GM21526 (cell line): ENCODE measurements around the gene TBC1D21.
"Not testable (repeated sequence)": the region's sequence is repeated elsewhere in the genome, so short reads cannot be mapped to it uniquely, and the experiment has no call there.

Experiments used
- ATAC-seq: cut with Tn5 transposase; IDR thresholded peaks from one replicate; pipeline ENCODE4 v1.9.1; 2021; ENCODE audit warnings: moderate library complexity; ENCODE audit not compliant: unreplicated experiment, low FRiP score

TBC1D21 gene

GRCh38 chr15:73926219-73927002 is 53.0 kb downstream of the TBC1D21 start, which contains the start of gene LOXL1:
Gene LOXL1, plus strand, starts transcription at chr15:73926462. Its CDS starts 322 bp downstream, at chr15:73926784.
- ATAC-seq, result no peak

GRCh38 chr15:73927003-73927475 is 53.7 kb downstream of the TBC1D21 start:
- no peak for ATAC-seq

GRCh38 chr15:73927476-73928240 is 54.3 kb downstream of the TBC1D21 start:
- ATAC-seq, result no peak

GRCh38 chr15:73928241-73928579 is 54.8 kb downstream of the TBC1D21 start:
- no peak for ATAC-seq

- no peak for ATAC-seq
Observed at GRCh38 chr15:73928971-73929627, 55.7 kb downstream of the TBC1D21 start.

- ATAC-seq, result no peak
Observed at GRCh38 chr15:73930371-73930770, 57.0 kb downstream of the TBC1D21 start.

DNA sequence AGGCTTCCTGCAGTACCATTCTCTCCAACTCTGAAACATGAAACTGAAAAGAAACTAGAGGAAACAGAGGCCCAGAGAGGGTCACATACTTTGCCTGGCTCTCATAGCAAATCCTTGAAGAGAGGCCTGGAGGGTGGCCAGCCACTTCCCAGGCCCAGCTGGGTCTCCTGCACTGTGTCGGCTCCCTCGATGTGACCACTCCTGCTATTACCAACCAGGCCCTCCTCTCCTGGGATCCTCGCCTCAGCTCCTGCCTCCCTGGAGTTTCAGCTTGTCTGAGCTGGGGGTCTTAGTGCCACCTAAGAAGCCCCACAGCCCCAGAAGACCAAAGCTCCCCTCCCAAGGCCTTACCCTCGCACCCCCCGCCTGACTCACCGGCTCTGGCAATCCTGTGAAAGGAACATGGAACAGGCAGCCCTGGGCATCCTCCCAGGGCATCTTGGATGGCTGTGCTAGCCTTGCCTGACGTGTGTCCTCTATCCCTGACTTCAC is 57.5 kb downstream of the TBC1D21 start:
- no peak for ATAC-seq

DNA sequence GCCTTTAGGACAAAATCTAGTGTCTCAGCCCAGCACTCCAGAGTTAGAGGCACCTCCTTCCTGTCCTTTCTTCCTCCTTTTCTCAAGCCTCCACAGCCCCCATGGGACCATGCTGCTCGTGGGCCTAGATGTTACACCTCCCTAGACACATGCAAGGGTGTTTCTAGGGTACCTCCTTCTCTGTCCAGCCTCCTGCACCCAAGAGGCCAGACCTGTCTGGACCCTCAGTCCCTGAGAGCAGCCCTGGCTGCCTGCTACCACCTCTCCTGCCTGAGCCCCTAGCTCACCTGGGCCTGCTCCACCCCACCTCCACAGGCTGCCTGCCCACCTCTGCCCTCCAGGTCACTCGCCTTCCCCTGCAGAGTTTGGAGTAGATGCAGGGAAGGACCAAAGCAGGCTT is 58.1 kb downstream of the TBC1D21 start:
- ATAC-seq, result no peak

GRCh38 chr15:73932381-73933191 is 59.2 kb downstream of the TBC1D21 start:
- no peak for ATAC-seq

- ATAC-seq, result no peak
Observed at GRCh38 chr15:73934281-73934680, 60.9 kb downstream of the TBC1D21 start.

GRCh38 chr15:73935547-73935946 is 62.2 kb downstream of the TBC1D21 start:
- ATAC-seq, result no peak

DNA sequence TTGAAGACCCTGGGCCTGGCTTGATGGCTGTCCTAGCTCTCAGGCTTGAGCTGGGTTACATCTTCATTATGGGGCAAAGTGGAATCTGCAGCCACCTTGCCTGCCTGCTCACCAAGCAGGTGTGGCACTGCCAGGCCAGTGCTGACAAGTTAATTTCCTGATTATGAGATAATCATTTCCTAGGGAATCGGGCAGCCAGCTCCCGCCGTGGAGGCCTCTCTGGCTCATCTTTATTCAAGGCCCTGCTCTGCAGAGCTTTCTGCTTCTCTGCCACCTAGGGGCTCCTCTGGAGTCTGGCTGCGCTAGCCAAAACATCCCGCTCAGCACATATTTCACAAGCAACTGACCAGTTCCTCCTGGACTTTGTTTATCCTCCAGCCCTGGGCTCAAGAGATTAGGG is 62.8 kb downstream of the TBC1D21 start:
- no peak for ATAC-seq

DNA sequence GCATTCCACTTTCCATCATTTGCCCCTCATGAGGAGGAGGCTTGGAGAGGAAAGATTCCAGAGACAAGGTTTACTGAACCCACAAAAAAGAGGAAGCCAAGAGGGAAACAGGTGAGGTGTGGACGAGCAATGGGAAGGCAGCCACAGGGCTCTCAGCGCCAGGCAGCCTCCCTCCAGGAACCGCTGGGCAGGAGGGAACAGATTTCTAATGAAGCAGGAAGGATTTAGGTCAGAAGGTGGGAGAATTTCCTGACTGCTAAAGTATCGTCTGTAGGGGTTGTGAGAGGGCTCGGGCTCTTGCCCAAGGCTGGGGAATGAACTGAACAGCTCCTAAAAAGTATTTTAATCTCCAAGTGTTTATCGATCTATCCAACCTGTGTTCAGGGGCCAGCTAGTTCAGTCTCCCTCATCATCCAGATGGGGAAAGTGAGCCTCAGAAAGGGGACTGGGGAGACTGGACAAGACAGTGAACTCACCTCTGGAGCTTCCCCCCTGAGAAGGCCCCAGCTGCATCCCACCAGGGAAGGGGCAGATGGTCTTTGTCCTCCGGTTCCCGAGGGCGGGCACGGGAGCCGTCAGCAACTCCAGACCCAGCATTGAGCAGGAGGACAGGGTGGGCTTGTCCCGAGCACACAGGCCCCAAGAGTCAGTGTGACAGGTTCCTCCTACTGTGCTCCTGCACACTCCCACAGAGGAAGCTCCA is 63.4 kb downstream of the TBC1D21 start:
- ATAC-seq, result no peak

DNA sequence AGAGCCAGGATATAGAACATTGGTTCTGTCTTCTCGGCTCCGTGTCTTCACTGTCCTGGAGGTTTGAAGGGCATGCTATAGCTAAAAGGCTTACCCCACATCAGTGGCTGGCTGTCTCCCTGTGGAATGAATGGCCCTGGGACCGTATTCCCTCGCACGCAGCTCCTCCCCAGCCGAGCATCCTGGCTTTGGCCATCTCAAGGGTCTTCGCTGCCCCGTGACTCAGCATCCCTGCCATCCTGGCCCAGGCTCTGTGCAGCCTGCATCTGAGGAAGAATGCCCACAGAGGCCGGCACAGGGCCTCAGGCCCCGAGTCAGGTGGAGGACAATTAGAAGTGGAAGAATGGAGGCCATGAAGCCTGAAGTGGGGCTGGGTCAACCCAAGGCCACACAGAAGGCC is 63.9 kb downstream of the TBC1D21 start:
- no peak for ATAC-seq

GRCh38 chr15:73937726-73938125 is 64.4 kb downstream of the TBC1D21 start:
- ATAC-seq, result no peak

GRCh38 chr15:73938516-73938915 is 65.2 kb downstream of the TBC1D21 start:
- not testable (repeated sequence) for ATAC-seq
